Measurements from ENCODE around the gene COL2A1.

Gene COL2A1

GRCh38 chr12:47980779-47981495, 23.3 kb downstream of the COL2A1 start:
- TF ChIP-seq ARNT (IDR thresholded peaks at IDR 0.05) (no peak), L3MBTL2 (conservative IDR thresholded peaks at IDR 0.05) (no peak)
- no peak for DNase-seq (ENCODE audit: extremely low spot score)
- CTCF ChIA-PET, result no interaction called here
- POLR2A ChIA-PET, result interaction anchor here (1.3 kb wide), 1 partner anchor 12 kb away, joined by 3 read pairs; no protein-coding TSS in a partner anchor

- no peak for DNase-seq (ENCODE audit: extremely low spot score)
- POLR2A ChIA-PET, result interaction anchor here (1.3 kb wide), 1 partner anchor 11 kb away, joined by 3 read pairs; no protein-coding TSS in a partner anchor
- CTCF ChIA-PET, result no interaction called here
- TF ChIP-seq NFRKB (IDR thresholded peaks at IDR 0.05) (no peak), SUZ12 (IDR thresholded peaks at IDR 0.05) (no peak)
Observed at GRCh38 chr12:47980197-47980596, 24.1 kb downstream of the COL2A1 start.

GRCh38 chr12:47979686-47980085, 24.6 kb downstream of the COL2A1 start:
- POLR2A ChIA-PET, result interaction anchor here (1.3 kb wide), 1 partner anchor 11 kb away, joined by 3 read pairs; no protein-coding TSS in a partner anchor
- CTCF ChIA-PET, result no interaction called here
- no peak for TF ChIP-seq PKNOX1 (IDR thresholded peaks at IDR 0.05)
- TF ChIP-seq ZNF384 (IDR thresholded peaks at IDR 0.05), result no peak
- no peak for TF ChIP-seq ELF4 (IDR thresholded peaks at IDR 0.05)
- TF ChIP-seq CTBP1 (IDR thresholded peaks at IDR 0.05; ENCODE audit: borderline replicate concordance), result no peak
- no peak for TF ChIP-seq NFRKB (IDR thresholded peaks at IDR 0.05)
- no peak for TF ChIP-seq TARDBP (IDR thresholded peaks at IDR 0.05)
- TF ChIP-seq LEF1 (IDR thresholded peaks at IDR 0.05; ENCODE audit: borderline replicate concordance), result no peak
- TF ChIP-seq L3MBTL2 (conservative IDR thresholded peaks at IDR 0.05), result no peak
- no peak for TF ChIP-seq ARNT (IDR thresholded peaks at IDR 0.05)
- no peak for TF ChIP-seq SP1 (IDR thresholded peaks at IDR 0.05)
- TF ChIP-seq FOXM1 (IDR thresholded peaks at IDR 0.05; ENCODE audit: borderline replicate concordance), result no peak
- TF ChIP-seq BHLHE40 (IDR thresholded peaks at IDR 0.05; ENCODE audit: borderline replicate concordance), result no peak

GRCh38 chr12:47979166-47979565, 25.1 kb downstream of the COL2A1 start:
- ChIA-PET CTCF (interaction anchor here (0.7 kb wide), 1 partner anchor 16 kb away, joined by 4 read pairs; the partner anchor contains the start of gene TMEM106C), POLR2A (interaction anchor here (1.4 kb wide), 1 partner anchor 10 kb away, joined by 3 read pairs; no protein-coding TSS in a partner anchor)
- DNase-seq (ENCODE audit: extremely low spot score), result no peak
- no peak for TF ChIP-seq ARNT (IDR thresholded peaks at IDR 0.05)
- TF ChIP-seq HDGF (IDR thresholded peaks at IDR 0.05; ENCODE audit: borderline replicate concordance), result no peak
- TF ChIP-seq NFRKB (IDR thresholded peaks at IDR 0.05), result no peak
- no peak for TF ChIP-seq CTBP1 (IDR thresholded peaks at IDR 0.05; ENCODE audit: borderline replicate concordance)
- TF ChIP-seq SP1 (IDR thresholded peaks at IDR 0.05), result no peak
- TF ChIP-seq LEF1 (IDR thresholded peaks at IDR 0.05; ENCODE audit: borderline replicate concordance), result no peak
- TF ChIP-seq PKNOX1 (IDR thresholded peaks at IDR 0.05), result no peak
- TF ChIP-seq ZNF384 (IDR thresholded peaks at IDR 0.05), result no peak
- no peak for TF ChIP-seq ELF4 (IDR thresholded peaks at IDR 0.05)
- TF ChIP-seq FOXA1 (IDR thresholded peaks at IDR 0.05), result no peak
- no peak for TF ChIP-seq FOXM1 (IDR thresholded peaks at IDR 0.05; ENCODE audit: borderline replicate concordance)
- TF ChIP-seq BHLHE40 (IDR thresholded peaks at IDR 0.05; ENCODE audit: borderline replicate concordance), result no peak
- no peak for TF ChIP-seq SUZ12 (IDR thresholded peaks at IDR 0.05)
- no peak for TF ChIP-seq TARDBP (IDR thresholded peaks at IDR 0.05)
- no peak for TF ChIP-seq L3MBTL2 (conservative IDR thresholded peaks at IDR 0.05)

More at GRCh38 chr12:47979686-47980085, 24.6 kb downstream of the COL2A1 start:
- no peak for DNase-seq (ENCODE audit: extremely low spot score)

- POLR2A ChIA-PET, result interaction anchor here (1.4 kb wide), 1 partner anchor 9 kb away, joined by 3 read pairs; no protein-coding TSS in a partner anchor
- TF ChIP-seq ARNT (IDR thresholded peaks at IDR 0.05) (no peak), ZNF384 (IDR thresholded peaks at IDR 0.05) (no peak), SP1 (IDR thresholded peaks at IDR 0.05) (no peak)
- CTCF ChIA-PET, result no interaction called here
- no peak for DNase-seq (ENCODE audit: extremely low spot score)
Observed at GRCh38 chr12:47978598-47978873, 25.7 kb downstream of the COL2A1 start.

- no peak for TF ChIP-seq L3MBTL2 (conservative IDR thresholded peaks at IDR 0.05)
- no peak for DNase-seq (ENCODE audit: extremely low spot score)
- POLR2A ChIA-PET, result interaction anchor here (1.4 kb wide), 1 partner anchor 9 kb away, joined by 3 read pairs; no protein-coding TSS in a partner anchor
- CTCF ChIA-PET, result no interaction called here
Observed at GRCh38 chr12:47977772-47978597, 26.3 kb downstream of the COL2A1 start.

GRCh38 chr12:47977046-47977771, 27.1 kb downstream of the COL2A1 start:
- CTCF ChIA-PET, result no interaction called here
- DNase-seq (ENCODE audit: extremely low spot score), result no peak
- POLR2A ChIA-PET, result interaction anchor here (1.4 kb wide), 1 partner anchor 72 kb away, joined by 3 read pairs; the partner anchor contains the start of gene VDR
- TF ChIP-seq PKNOX1 (IDR thresholded peaks at IDR 0.05) (no peak), NFRKB (IDR thresholded peaks at IDR 0.05) (no peak), FOXK2 (IDR thresholded peaks at IDR 0.05) (no peak), CTBP1 (IDR thresholded peaks at IDR 0.05; ENCODE audit: borderline replicate concordance) (no peak), L3MBTL2 (conservative IDR thresholded peaks at IDR 0.05) (no peak), HDGF (IDR thresholded peaks at IDR 0.05; ENCODE audit: borderline replicate concordance) (no peak), TARDBP (IDR thresholded peaks at IDR 0.05) (no peak), SP1 (IDR thresholded peaks at IDR 0.05) (no peak), BHLHE40 (IDR thresholded peaks at IDR 0.05; ENCODE audit: borderline replicate concordance) (no peak), ARNT (IDR thresholded peaks at IDR 0.05) (no peak), SUZ12 (IDR thresholded peaks at IDR 0.05) (no peak)
